Fibroblast of mammary gland (primary cell): Measurements from ENCODE around the gene DERL3.

Experiments used
- DNase-seq: peaks from one replicate; pipeline ENCODE4 v3.0.0-alpha.2; 2010; ENCODE audit warnings: low read depth
- H3K4me3 ChIP-seq: 2 replicates; pipeline ENCODE4 v1.5.1; 2011; ENCODE audit warnings: low read depth, mild to moderate bottlenecking, low read length, moderate library complexity; ENCODE audit not compliant: control insufficient read depth
- CTCF ChIP-seq: conservative IDR thresholded peaks from 2 replicates; pipeline ENCODE4 v1.5.1; 2011; ENCODE audit warnings: low read depth, low read length, inconsistent platforms; ENCODE audit not compliant: control insufficient read depth, insufficient read depth

Gene DERL3

GRCh38 chr22:23847310-23847920 lies 8.6 kb upstream of the DERL3 start:
- DNase-seq, result no peak
- no peak overlapping the region for H3K4me3 ChIP-seq
- TF ChIP-seq CTCF, result no peak

GRCh38 chr22:23846081-23846469 lies 7.3 kb upstream of the DERL3 start:
- H3K4me3 ChIP-seq, result no peak overlapping the region
- no peak for DNase-seq
- no peak for TF ChIP-seq CTCF

GRCh38 chr22:23845265-23846080 lies 6.7 kb upstream of the DERL3 start:
- no peak for TF ChIP-seq CTCF
- no peak overlapping the region for H3K4me3 ChIP-seq
- no peak for DNase-seq

GRCh38 chr22:23844739-23845202 lies 6.0 kb upstream of the DERL3 start:
- no peak for DNase-seq
- TF ChIP-seq CTCF, result no peak
- no peak overlapping the region for H3K4me3 ChIP-seq

GRCh38 chr22:23842599-23842998 lies 3.8 kb upstream of the DERL3 start:
- no peak overlapping the region for H3K4me3 ChIP-seq
- no peak for TF ChIP-seq CTCF
- DNase-seq, result no peak

- H3K4me3 ChIP-seq, result no peak overlapping the region
- no peak for DNase-seq
- no peak for TF ChIP-seq CTCF
These were observed 3.1 kb upstream of the DERL3 start for GRCh38 chr22:23841736-23842445.
